IPS DF 19.7 (cell line): ENCODE results near the gene CNTN6.
"Not testable (repeated sequence)": the region's sequence is repeated elsewhere in the genome, so short reads cannot be mapped to it uniquely, and the experiment has no call there.

Experiments used
- DNase-seq: peaks from one replicate; pipeline ENCODE4 v3.0.0-alpha.2; 2013; ENCODE audit warnings: low read depth, low spot score

Gene CNTN6

DNA sequence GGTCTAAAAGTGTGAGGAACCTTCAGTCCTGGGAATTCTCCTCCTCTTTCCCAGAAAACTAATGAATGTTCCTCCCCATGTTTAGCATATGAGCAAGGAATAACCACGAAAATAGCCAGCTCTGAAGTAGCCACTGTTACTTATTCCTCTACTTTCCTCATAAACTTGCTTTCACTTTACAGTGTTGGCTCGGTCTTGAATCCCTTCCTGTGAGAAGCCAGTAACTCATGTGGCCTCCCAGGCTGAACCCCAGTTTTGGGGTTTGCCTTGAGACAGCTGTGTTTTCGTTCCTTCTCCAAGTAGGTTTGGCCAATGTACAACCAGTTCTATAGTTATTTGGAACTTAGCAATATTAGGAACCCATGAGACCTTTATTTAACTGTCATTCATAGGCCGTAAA, 195.0 kb downstream of the CNTN6 start:
- DNase-seq, result no peak

- no peak for DNase-seq
Measured at GRCh38 chr3:1288805-1289494, 196.1 kb downstream of the CNTN6 start.

- DNase-seq, result no peak
Measured at GRCh38 chr3:1292571-1293071, 199.8 kb downstream of the CNTN6 start.

- no peak for DNase-seq
Measured at GRCh38 chr3:1294586-1294985, 201.8 kb downstream of the CNTN6 start.

- DNase-seq, result no peak
Measured at GRCh38 chr3:1318296-1319005, 225.6 kb downstream of the CNTN6 start.

DNA sequence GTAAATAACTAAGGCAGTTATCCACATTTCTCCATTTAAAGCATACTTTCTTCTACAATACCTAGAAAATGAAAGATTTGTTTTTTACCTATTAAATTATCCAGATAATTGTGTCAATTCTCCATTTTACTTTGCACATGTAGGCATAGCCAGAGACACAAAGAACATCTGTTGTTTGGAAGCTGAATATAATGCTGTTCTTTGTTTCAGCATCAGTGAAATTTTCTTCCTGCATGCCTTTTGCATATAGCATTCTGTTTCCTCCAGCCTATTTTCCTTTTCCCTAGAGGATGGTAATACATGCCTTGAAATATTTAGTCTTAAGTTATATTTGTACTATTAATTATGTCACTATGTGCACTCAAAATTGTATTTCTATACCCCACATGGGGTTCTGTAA, 233.7 kb downstream of the CNTN6 start:
- DNase-seq, result no peak

DNA sequence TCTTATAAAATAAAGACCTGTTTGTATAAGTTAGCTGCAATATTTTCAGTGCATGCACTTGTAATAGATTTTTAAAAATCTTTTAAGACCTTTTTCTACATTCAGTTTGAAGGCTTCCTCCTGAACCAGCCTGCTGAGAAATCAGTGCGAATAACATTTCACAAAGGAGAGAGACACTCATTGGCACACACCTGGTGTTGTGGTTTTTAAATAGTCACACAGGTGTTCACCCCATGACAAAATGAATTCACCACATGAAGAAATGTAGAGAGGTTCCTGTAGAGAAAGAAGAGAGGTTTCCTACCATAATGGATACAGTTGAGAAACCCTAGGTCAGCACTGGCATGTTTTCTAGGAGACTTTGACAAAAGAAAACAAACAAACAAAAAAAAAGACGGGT, 237.3 kb downstream of the CNTN6 start:
- no peak for DNase-seq

DNA sequence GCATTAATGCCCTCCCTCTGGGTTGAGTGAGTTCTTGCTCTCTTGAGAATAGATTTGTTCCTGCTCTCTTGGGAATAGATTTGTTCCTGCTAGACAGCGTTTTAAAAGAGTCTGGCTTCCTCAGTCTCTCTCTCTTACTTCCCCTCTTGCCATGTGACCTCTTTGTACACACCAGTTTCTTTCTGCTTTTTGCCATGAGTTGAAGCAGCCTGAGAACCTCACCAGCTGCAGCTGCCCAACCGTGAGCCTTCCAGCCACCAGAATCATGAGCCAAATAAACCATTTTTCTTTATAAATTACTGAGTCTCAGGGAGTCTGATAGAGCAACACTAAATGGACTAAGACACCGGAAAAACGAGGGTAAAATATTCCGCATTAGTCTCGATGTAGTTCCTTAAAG, 253.6 kb downstream of the CNTN6 start:
- no peak for DNase-seq

- DNase-seq, result no peak
Measured at GRCh38 chr3:1348547-1348946, 255.7 kb downstream of the CNTN6 start.

- no peak for DNase-seq
Measured at GRCh38 chr3:1350885-1351284, 258.1 kb downstream of the CNTN6 start.

- DNase-seq, result no peak
Measured at GRCh38 chr3:1355691-1356090, 262.9 kb downstream of the CNTN6 start.

DNA sequence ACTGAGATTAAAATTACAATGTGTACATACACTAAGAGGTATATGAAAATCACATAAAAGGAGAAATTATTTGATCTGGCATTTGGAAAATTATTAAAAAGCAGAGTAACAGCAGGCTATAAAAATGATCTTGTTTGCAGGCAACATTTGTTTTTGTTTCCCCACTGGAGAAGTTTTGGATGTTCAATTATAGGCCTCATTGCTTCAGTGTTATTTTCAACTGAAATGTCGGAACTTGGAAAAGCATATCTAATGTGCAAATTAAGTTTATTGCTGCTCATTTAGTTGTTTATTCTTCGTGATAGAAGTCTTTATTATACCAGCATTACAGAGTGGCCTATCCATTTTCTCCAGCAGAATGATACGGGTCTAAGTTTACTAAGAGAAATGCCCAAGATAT, 263.3 kb downstream of the CNTN6 start:
- DNase-seq, result no peak

DNA sequence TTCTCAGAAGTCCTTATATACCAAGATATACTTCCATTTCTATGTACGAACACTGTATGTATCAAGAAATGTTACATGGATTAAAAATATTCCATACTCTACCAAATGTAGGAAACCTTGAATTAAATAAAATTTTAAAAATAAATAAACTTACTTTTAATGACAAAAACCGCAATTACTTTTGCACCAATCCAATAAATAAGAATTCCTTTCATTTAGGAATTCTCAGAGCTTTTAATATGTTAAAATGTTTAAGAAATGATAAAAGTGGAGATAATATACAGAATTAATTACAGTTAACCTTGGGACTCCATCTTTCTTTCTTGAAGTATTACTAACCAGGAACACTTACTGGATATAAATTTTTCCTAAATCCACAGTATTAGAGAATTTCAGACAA, 272.7 kb downstream of the CNTN6 start:
- DNase-seq, result no peak

- no peak for DNase-seq
Measured at GRCh38 chr3:1374471-1374870, 281.6 kb downstream of the CNTN6 start.

- no peak for DNase-seq
Measured at GRCh38 chr3:1375145-1375544, 282.3 kb downstream of the CNTN6 start.

DNA sequence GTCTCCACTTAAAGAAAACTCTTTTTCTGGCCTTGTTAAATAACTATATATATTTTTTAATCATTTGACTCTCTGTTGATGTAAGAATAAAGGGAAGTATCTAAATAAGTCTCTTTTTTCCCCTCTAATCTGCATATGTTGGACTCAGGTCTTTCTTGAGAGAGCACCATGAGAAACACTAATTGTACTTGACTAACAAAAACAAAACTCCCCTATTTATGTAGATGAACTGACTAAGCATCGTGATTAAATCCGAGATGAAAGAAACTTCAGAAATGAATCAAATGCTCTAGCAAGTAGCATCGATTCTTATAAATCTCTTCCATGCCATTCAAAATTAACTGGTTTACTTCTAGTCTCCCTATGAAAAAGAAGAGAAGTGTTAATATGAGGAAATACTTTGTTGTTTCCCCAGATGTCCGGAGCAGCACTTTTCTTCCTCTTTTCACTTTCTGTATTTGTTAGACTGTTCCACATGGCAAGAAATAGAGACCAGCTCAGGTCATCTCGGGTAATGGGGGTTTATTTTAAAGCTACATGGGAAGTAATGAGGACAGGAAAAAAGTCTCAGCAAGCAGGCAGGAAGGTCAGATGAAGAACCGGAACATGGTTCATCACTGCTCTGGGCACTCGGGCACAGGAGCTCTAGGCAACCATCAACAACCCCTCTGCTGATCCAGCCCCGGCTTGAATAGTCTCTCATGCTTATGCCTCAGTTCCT, 288.3 kb downstream of the CNTN6 start:
- DNase-seq, result no peak

DNA sequence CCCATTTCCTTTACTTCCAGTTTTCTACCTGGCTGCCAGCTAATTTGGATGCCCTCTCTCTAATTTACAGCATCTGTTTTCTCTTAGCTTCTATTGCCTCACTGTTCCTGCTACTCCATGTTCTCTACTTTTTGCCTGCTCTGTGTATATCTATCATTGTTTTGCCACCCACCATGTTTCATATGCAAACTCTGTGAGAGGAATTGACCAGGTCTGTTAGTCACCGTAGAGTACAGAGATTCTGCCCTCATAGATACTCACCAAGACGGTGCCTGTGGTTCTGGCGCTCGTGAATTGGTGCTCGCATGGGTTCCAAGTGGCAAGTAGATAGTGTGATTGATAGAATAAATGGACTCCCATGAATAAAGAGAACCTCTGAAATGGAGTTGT, 288.8 kb downstream of the CNTN6 start:
- no peak for DNase-seq

- DNase-seq, result not testable (repeated sequence)
Measured at GRCh38 chr3:1387396-1387905, 294.6 kb downstream of the CNTN6 start.

DNA sequence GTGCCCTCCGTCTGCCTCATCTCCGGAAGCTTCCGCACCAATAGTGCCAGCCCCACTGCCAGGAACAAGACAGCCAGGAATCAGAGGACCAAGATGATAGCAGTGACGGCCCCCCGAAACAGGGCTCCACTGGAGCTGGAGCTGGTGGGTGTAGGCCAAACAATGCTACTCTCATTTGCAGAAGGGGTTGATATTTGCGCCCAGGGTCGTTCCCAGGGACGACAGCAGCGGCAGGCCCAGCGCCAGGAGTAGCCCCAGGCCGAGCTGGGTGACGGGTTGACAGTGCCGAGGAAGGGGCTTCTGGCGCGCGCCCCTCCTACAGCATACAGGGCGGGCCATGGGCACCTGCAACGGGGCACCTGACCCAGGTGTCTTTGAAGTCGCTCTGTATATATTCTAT, 301.4 kb downstream of the CNTN6 start:
- DNase-seq, result no peak

- DNase-seq, result no peak
Measured at GRCh38 chr3:1400571-1400970, 307.7 kb downstream of the CNTN6 start.

DNA sequence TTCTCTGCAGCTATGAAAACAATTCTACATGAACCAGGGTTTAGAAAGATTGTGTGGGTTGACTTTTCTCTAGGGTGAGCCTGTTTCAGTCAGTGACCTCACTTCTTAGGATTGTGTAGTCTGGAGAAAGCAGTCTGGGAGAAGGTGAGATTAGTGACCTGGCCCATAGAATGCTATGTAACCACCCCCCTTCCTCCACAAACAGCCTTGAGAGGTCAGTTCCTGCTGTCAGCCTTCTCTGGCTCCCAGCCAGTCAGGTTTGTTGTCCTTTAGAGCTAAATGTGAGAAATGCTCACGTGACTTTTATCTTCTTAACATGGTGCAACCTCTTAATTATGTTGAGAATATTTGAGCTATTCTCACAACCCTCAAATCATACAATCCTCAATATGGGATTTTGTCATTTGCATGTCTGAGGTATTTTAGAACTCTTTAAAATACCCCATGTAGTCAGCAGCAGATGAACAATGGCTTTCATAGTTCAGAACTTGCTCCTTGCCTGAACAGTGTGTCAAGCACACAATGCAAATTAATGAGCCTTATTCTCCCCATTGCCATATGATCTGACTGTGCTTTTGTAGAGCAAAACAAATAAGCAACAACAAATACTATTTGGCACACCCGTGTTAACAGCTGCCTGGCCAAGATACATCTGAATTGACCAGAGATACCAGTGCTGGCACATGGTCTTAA, 311.6 kb downstream of the CNTN6 start:
- no peak for DNase-seq

- DNase-seq, result no peak
Measured at GRCh38 chr3:1406250-1406649, 313.4 kb downstream of the CNTN6 start.
